HCT116 (cell line): ENCODE measurements around the gene MELTF. TPM values are rescaled to one million over a fixed set of nuclear protein-coding genes. Genes with fewer than 3 reads are reported as not detected.

ENCODE experiments used
- ATAC-seq: fragments of 200-7000 bp; cut with Tn5 transposase; 2 replicates; pipeline ENCODE4 v1.9.1; 2020; ENCODE audit warnings: mild to moderate bottlenecking, moderate library complexity
- BruUV-seq: library from RNA; stranded (reverse); fragments of 400-500 nt; replicated peaks from 2 replicates; lab custom pipeline; 2021; lab: Mats Ljungman, UMichigan
- CTCF ChIA-PET: fragments of 300-600 bp; sonication (Branson Sonifier 250); formaldehyde crosslinking; loops from one replicate; lab custom pipeline; 2021; ENCODE audit warnings: antibody characterized with exemption; lab: Charles Lee
- POLR2A ChIA-PET: fragments of 300-600, 350-600 bp; sonication (Branson Sonifier 250); formaldehyde crosslinking; loops from one replicate; lab custom pipeline; 2021; ENCODE audit warnings: antibody characterized with exemption; lab: Charles Lee
- RAD21 ChIA-PET, 2 experiments: fragments of 300-600 bp; sonication (Branson Sonifier 250); formaldehyde crosslinking; loops; one replicate each; lab custom pipeline; 2023; ENCODE audit warnings: low total read pairs in 2 of 2; ENCODE audit not compliant: uncharacterized antibody in 2 of 2, unreplicated experiment in 2 of 2, low non-redundant PET in 1 of 2; lab: Charles Lee
- DNase-seq: peaks from one replicate; pipeline ENCODE4 v3.0.0-alpha.2; 2010; ENCODE audit warnings: low read depth, low spot score
- H2AFZ ChIP-seq: fragments of 200-600 bp; shearing (Covaris generic), sonication (generic); 2 replicates; pipeline ENCODE4 v1.6.1; 2017; ENCODE audit warnings: low read depth, mixed run types, mixed read lengths, antibody characterized with exemption, low read length; ENCODE audit not compliant: poor library complexity, severe bottlenecking
- H3K27ac ChIP-seq: 2 replicates; pipeline ENCODE4 v1.5.1; 2012; ENCODE audit warnings: low read depth, low read length
- H3K27me3 ChIP-seq: fragments of 200-600 bp; sonication (generic); 2 replicates; pipeline ENCODE4 v1.6.1; 2016; ENCODE audit warnings: mixed run types, low read length, mixed read lengths; ENCODE audit not compliant: insufficient read depth
- H3K36me3 ChIP-seq, 2 experiments: fragments of 200-500 bp in 1 of 2; fragments of 200-600 bp in 1 of 2; sonication (Bioruptor generic) in 1 of 2; sonication (generic) in 1 of 2; 2 replicates each; pipeline versions ENCODE4 v1.5.1 to v1.6.1; 2014 to 2016; ENCODE audit warnings: low read length in 2 of 2, inconsistent platforms in 1 of 2, mixed read lengths in 1 of 2, mixed run types in 1 of 2; ENCODE audit not compliant: insufficient read depth in 2 of 2, control insufficient read depth in 1 of 2
- H3K4me1 ChIP-seq, 2 experiments: fragments of 200-600 bp in 1 of 2; sonication (generic) in 1 of 2; 2 replicates each; pipeline versions ENCODE4 v1.5.1 to v1.6.1; 2012 to 2017; ENCODE audit warnings: low read length in 2 of 2, inconsistent platforms in 1 of 2, mild to moderate bottlenecking in 1 of 2, mixed read lengths in 1 of 2, mixed run types in 1 of 2, moderate library complexity in 1 of 2; ENCODE audit not compliant: insufficient read depth in 2 of 2, control insufficient read depth in 1 of 2
- H3K4me2 ChIP-seq: fragments of 200-600 bp; sonication (generic); 2 replicates; pipeline ENCODE4 v1.6.1; 2017; ENCODE audit warnings: mixed run types, low read length, mixed read lengths
- H3K4me3 ChIP-seq, 2 experiments: fragments of 200-600 bp in 1 of 2; sonication (generic) in 1 of 2; replicated peaks in 1 of 2; 2 replicates each; pipeline ENCODE4 v1.5.1; 2011 to 2016; ENCODE audit warnings: low read length in 2 of 2, control low read depth in 1 of 2, low read depth in 1 of 2, mild to moderate bottlenecking in 1 of 2, mixed read lengths in 1 of 2, mixed run types in 1 of 2
- H3K79me2 ChIP-seq: fragments of 200-600 bp; sonication (generic); 2 replicates; pipeline ENCODE4 v1.6.1; 2017; ENCODE audit warnings: mild to moderate bottlenecking, mixed run types, low read length, moderate library complexity, mixed read lengths; ENCODE audit not compliant: insufficient read depth
- H3K9ac ChIP-seq: fragments of 200-600 bp; sonication (generic); 2 replicates; pipeline ENCODE4 v1.6.1; 2016; ENCODE audit warnings: low read length, mixed read lengths
- H3K9me2 ChIP-seq: fragments of 200-600 bp; sonication (generic), shearing (Covaris generic); 2 replicates; pipeline ENCODE4 v1.6.1; 2017; ENCODE audit warnings: mixed run types, mild to moderate bottlenecking, moderate library complexity; ENCODE audit not compliant: insufficient read depth
- H3K9me3 ChIP-seq, 2 experiments: fragments of 200-500 bp in 1 of 2; fragments of 200-600 bp in 1 of 2; sonication (Bioruptor generic) in 1 of 2; sonication (generic) in 1 of 2; 2 replicates each; pipeline ENCODE4 v1.6.1; 2014 to 2017; ENCODE audit warnings: low read length in 2 of 2, mixed read lengths in 2 of 2, inconsistent platforms in 1 of 2, low read depth in 1 of 2, mild to moderate bottlenecking in 1 of 2, mixed run types in 1 of 2, moderate library complexity in 1 of 2; ENCODE audit not compliant: control insufficient read depth in 1 of 2, insufficient read depth in 1 of 2
- H4K20me1 ChIP-seq: fragments of 200-600 bp; sonication (generic), shearing (Covaris generic); 2 replicates; pipeline ENCODE4 v1.6.1; 2017; ENCODE audit warnings: mixed run types, mild to moderate bottlenecking, moderate library complexity; ENCODE audit not compliant: insufficient read depth
- ATF3 ChIP-seq: IDR thresholded peaks from 2 replicates; pipeline ENCODE4 v1.6.1; 2012
- CBX3 ChIP-seq: IDR thresholded peaks from 2 replicates; pipeline ENCODE4 v1.6.1; 2012; ENCODE audit warnings: low read depth
- CEBPB ChIP-seq: IDR thresholded peaks from 2 replicates; pipeline ENCODE4 v1.6.1; 2012; ENCODE audit warnings: low read depth
- CTCF ChIP-seq, 3 experiments: fragments of 200-600 bp in 1 of 3; sonication (generic) in 1 of 3; IDR thresholded peaks in 2 of 3; conservative IDR thresholded peaks in 1 of 3; 2 replicates each; pipeline ENCODE4 v1.5.1; 2012 to 2017; ENCODE audit warnings: low read depth in 2 of 3, low read length in 2 of 3, antibody characterized with exemption in 1 of 3, borderline replicate concordance in 1 of 3, control low read depth in 1 of 3, mild to moderate bottlenecking in 1 of 3, mixed read lengths in 1 of 3, mixed run types in 1 of 3, moderate library complexity in 1 of 3; ENCODE audit not compliant: insufficient read depth in 1 of 3
- EGR1 ChIP-seq: IDR thresholded peaks from 2 replicates; pipeline ENCODE4 v1.6.1; 2012; ENCODE audit warnings: low read depth
- ELF1 ChIP-seq: IDR thresholded peaks from 2 replicates; pipeline ENCODE4 v1.6.1; 2012; ENCODE audit warnings: low read depth, borderline replicate concordance
- EZH2 ChIP-seq: fragments of 200-600 bp; sonication (generic); IDR thresholded peaks from 2 replicates; pipeline ENCODE4 v1.6.1; 2017; ENCODE audit warnings: antibody characterized with exemption, mixed run types
- FOSL1 ChIP-seq: IDR thresholded peaks from 2 replicates; pipeline ENCODE4 v1.6.1; 2012; ENCODE audit warnings: low read depth
- JUND ChIP-seq: IDR thresholded peaks from 2 replicates; pipeline ENCODE4 v1.6.1; 2012
- POLR2AphosphoS5 ChIP-seq: IDR thresholded peaks from 2 replicates; pipeline ENCODE4 v1.6.1; 2011; ENCODE audit warnings: mild to moderate bottlenecking, low read depth, low read length, moderate library complexity
- RAD21 ChIP-seq: IDR thresholded peaks from 2 replicates; pipeline ENCODE4 v1.6.1; 2012; ENCODE audit warnings: low read depth, mild to moderate bottlenecking
- REST ChIP-seq: IDR thresholded peaks from 2 replicates; pipeline ENCODE4 v1.6.1; 2012; ENCODE audit warnings: low read depth
- SIN3A ChIP-seq: IDR thresholded peaks from 2 replicates; pipeline ENCODE4 v1.6.1; 2012; ENCODE audit warnings: low read depth
- TCF7L2 ChIP-seq: IDR thresholded peaks from 2 replicates; pipeline ENCODE4 v1.7.0; 2011; ENCODE audit warnings: borderline replicate concordance, inconsistent platforms; ENCODE audit not compliant: insufficient read depth, insufficient read length; ENCODE audit errors: extremely low read depth
- YY1 ChIP-seq: IDR thresholded peaks from 2 replicates; pipeline ENCODE4 v1.6.1; 2011; ENCODE audit warnings: low read length, low read depth, moderate library complexity, mild to moderate bottlenecking; ENCODE audit not compliant: insufficient replicate concordance; ENCODE audit errors: extremely low read depth
- ZBTB33 ChIP-seq: IDR thresholded peaks from 2 replicates; pipeline ENCODE4 v1.6.1; 2011; ENCODE audit warnings: mild to moderate bottlenecking, low read length, moderate library complexity; ENCODE audit not compliant: insufficient replicate concordance; ENCODE audit errors: extremely low read depth
- ZFX ChIP-seq: fragments of 450-650 bp; IDR thresholded peaks from 2 replicates; pipeline ENCODE4 v1.6.1; 2017
- intact Hi-C: fragments of 100-400 bp; cut with micrococcal nuclease; formaldehyde crosslinking; loops from 2 replicates; pipeline ENCODE4 v1.10.0; 2022
- total RNA-seq: library from RNA; stranded (reverse); gene quantifications from one replicate; pipeline ENCODE4 v1.2.1, GENCODE V29; 2021; ENCODE audit not compliant: unreplicated experiment

MELTF gene
- total RNA-seq, 1 experiment from 2014 or later = 47.6 TPM

GRCh38 chr3:197008436-197009209 lies 21.0 kb downstream of the MELTF start:
- no TSS peak for BruUV-seq
- DNase-seq = no peak
- Histone ChIP-seq H3K27me3 (no peaks in the 10 kb centered on the region), H3K79me2 (no peaks in the 10 kb centered on the region), H3K9me2 (no peaks in the 10 kb centered on the region), H3K36me3 (no peaks in the 10 kb centered on the region), H2AFZ (no peak overlapping the region), H4K20me1 (no peaks in the 10 kb centered on the region), H3K4me2 (no peak overlapping the region), H3K27ac (no peak overlapping the region), H3K9ac (no peak overlapping the region), H3K9me3 (no peaks in the 10 kb centered on the region), H3K4me1 (peaks cover 13 to 30% of the 10 kb centered on the region in 2 experiments; a peak in 3 of 4 replicates), H3K4me3 (no peak overlapping the region)
- RAD21 ChIA-PET = no interaction called here
- ATAC-seq = no peak
- intact Hi-C loops = no loop called here
- POLR2A ChIA-PET = no interaction called here
- CTCF ChIA-PET = no interaction called here
- TF ChIP-seq ATF3 (no peak), ELF1 (no peak), POLR2AphosphoS5 (no peak), CBX3 (no peak), ZFX (no peak), ZBTB33 (no peak), YY1 (no peak), CTCF (IDR thresholded peaks at IDR 0.05 in 2 of 3, conservative IDR thresholded peaks at IDR 0.05 in 1 of 3; ENCODE audit: borderline replicate concordance in 1 of 3, insufficient read depth in 1 of 3, low read depth in 2 of 3, low read length in 2 of 3) (no peak), EGR1 (no peak), JUND (no peak), RAD21 (no peak), REST (no peak), TCF7L2 (no peak), EZH2 (no peak), FOSL1 (no peak), CEBPB (no peak), SIN3A (no peak)
